GM18870 (cell line): Measurements from ENCODE around the gene TBX15.

Source experiments
- ATAC-seq: cut with Tn5 transposase; IDR thresholded peaks from one replicate; pipeline ENCODE4 v1.9.1; 2021; ENCODE audit warnings: moderate library complexity; ENCODE audit not compliant: unreplicated experiment

TBX15 gene

GRCh38 chr1:118985640-118986554 is 2.2 kb downstream of the TBX15 start:
- no peak for ATAC-seq

- ATAC-seq, result no peak
Observed at GRCh38 chr1:118984722-118985639, 3.2 kb downstream of the TBX15 start.

- ATAC-seq, result no peak
Observed at GRCh38 chr1:118984086-118984721, 3.9 kb downstream of the TBX15 start.

GRCh38 chr1:118983558-118984041 is 4.5 kb downstream of the TBX15 start:
- no peak for ATAC-seq

GRCh38 chr1:118982821-118983557 is 5.2 kb downstream of the TBX15 start:
- ATAC-seq, result no peak

- ATAC-seq, result no peak
Observed at GRCh38 chr1:118982266-118982665, 5.9 kb downstream of the TBX15 start.

GRCh38 chr1:118981436-118981835 is 6.7 kb downstream of the TBX15 start:
- no peak for ATAC-seq

GRCh38 chr1:118979754-118980575 is 8.2 kb downstream of the TBX15 start:
- no peak for ATAC-seq

- ATAC-seq, result no peak
Observed at GRCh38 chr1:118978914-118979701, 9.0 kb downstream of the TBX15 start.

- ATAC-seq, result no peak
Observed at GRCh38 chr1:118977600-118977999, 10.5 kb downstream of the TBX15 start.

GRCh38 chr1:118974661-118975060 is 13.5 kb downstream of the TBX15 start:
- ATAC-seq, result no peak

GRCh38 chr1:118973531-118974137 is 14.5 kb downstream of the TBX15 start:
- no peak for ATAC-seq

GRCh38 chr1:118973032-118973431 is 15.1 kb downstream of the TBX15 start:
- no peak for ATAC-seq

GRCh38 chr1:118970451-118970850 is 17.7 kb downstream of the TBX15 start:
- ATAC-seq, result no peak

GRCh38 chr1:118963456-118964430 is 24.4 kb downstream of the TBX15 start:
- no peak for ATAC-seq

- ATAC-seq, result no peak
Observed at GRCh38 chr1:118963138-118963455, 25.0 kb downstream of the TBX15 start.

GRCh38 chr1:118961156-118961555 is 27.0 kb downstream of the TBX15 start:
- no peak for ATAC-seq
